GDM1 (cell line): ENCODE results near the gene SLC26A3.

ENCODE experiments used
- DNase-seq: peaks from one replicate; lab custom pipeline; 2025; lab: John Stamatoyannopoulos, UW

SLC26A3 gene

GRCh38 chr7:107744345-107744750 lies 58.7 kb downstream of the SLC26A3 start:
- no peak for DNase-seq

GRCh38 chr7:107743567-107744344 lies 59.3 kb downstream of the SLC26A3 start, which contains the start of gene CBLL1:
CBLL1 (plus strand) TSS chr7:107744142; CDS start chr7:107744164, 22 bp downstream.
- DNase-seq, result peak; percentile 93

GRCh38 chr7:107742678-107743566 lies 60.1 kb downstream of the SLC26A3 start:
- DNase-seq, result peak; percentile 79

- no peak for DNase-seq
These were observed 74.7 kb downstream of the SLC26A3 start for GRCh38 chr7:107728276-107728675.

- no peak for DNase-seq
These were observed 76.5 kb downstream of the SLC26A3 start for GRCh38 chr7:107726356-107727130.

- DNase-seq, result peak; percentile 49
These were observed 77.8 kb downstream of the SLC26A3 start for GRCh38 chr7:107725138-107725740.

- DNase-seq, result no peak
These were observed 79.8 kb downstream of the SLC26A3 start for GRCh38 chr7:107723255-107723654.

- no peak for DNase-seq
These were observed 81.7 kb downstream of the SLC26A3 start for GRCh38 chr7:107721286-107721685.

- no peak for DNase-seq
These were observed 84.4 kb downstream of the SLC26A3 start for GRCh38 chr7:107718456-107719193.

- no peak for DNase-seq
These were observed 87.5 kb downstream of the SLC26A3 start for GRCh38 chr7:107715531-107715930.
